Measurements from ENCODE around the gene CGN.

The CGN gene

GRCh38 chr1:151562661-151563060, 51.5 kb downstream of the CGN start:
- no peak for TF ChIP-seq CTCF (IDR thresholded peaks at IDR 0.05)

- TF ChIP-seq CTCF (IDR thresholded peaks at IDR 0.05): no peak
These were observed 52.2 kb downstream of the CGN start for GRCh38 chr1:151563376-151563775.

GRCh38 chr1:151565502-151566189, 54.5 kb downstream of the CGN start:
- TF ChIP-seq CTCF (IDR thresholded peaks at IDR 0.05): no peak

GRCh38 chr1:151568626-151569088, 57.5 kb downstream of the CGN start:
- TF ChIP-seq CTCF (IDR thresholded peaks at IDR 0.05): no peak

- no peak for TF ChIP-seq CTCF (IDR thresholded peaks at IDR 0.05)
These were observed 59.6 kb downstream of the CGN start for GRCh38 chr1:151570819-151571218.

GRCh38 chr1:151574575-151575529, 63.7 kb downstream of the CGN start:
- TF ChIP-seq CTCF (IDR thresholded peaks at IDR 0.05): no peak

GRCh38 chr1:151577173-151577572, 66.0 kb downstream of the CGN start:
- no peak for TF ChIP-seq CTCF (IDR thresholded peaks at IDR 0.05)

Data from LNCAP (cell line).